ENCODE measurements around the gene ZGRF1.

Gene ZGRF1

GRCh38 chr4:112518675-112519074, 118.0 kb downstream of the ZGRF1 start:
- H3K56ac ChIP-seq (ENCODE audit: low read length) = no peak overlapping the region
- peaks cover 5% of the 10 kb centered on the region for H3K4me1 ChIP-seq (ENCODE audit: control insufficient read depth, low read depth, low read length)
- no peaks in the 10 kb centered on the region for H3K79me1 ChIP-seq (ENCODE audit: low read length)
- no peaks in the 10 kb centered on the region for H3K36me3 ChIP-seq (ENCODE audit: control insufficient read depth, insufficient read depth, low read length)
- H3K23ac ChIP-seq (ENCODE audit: low read length) = no peak overlapping the region
- no peak overlapping the region for H3K4me2 ChIP-seq (ENCODE audit: low read length)
- no peak overlapping the region for H2BK5ac ChIP-seq (ENCODE audit: low read length)
- H3K18ac ChIP-seq (ENCODE audit: low read length) = no peak overlapping the region
- no peak overlapping the region for H2BK120ac ChIP-seq (ENCODE audit: low read depth, low read length)
- no peak overlapping the region for H4K8ac ChIP-seq (ENCODE audit: low read depth, low read length)
- H2BK15ac ChIP-seq (replicated peaks; ENCODE audit: low read depth) = no peak overlapping the region
- H3K4me3 ChIP-seq (ENCODE audit: low read length) = no peak overlapping the region
- no peak for DNase-seq
- no peaks in the 10 kb centered on the region for H3K79me2 ChIP-seq (ENCODE audit: control insufficient read depth, insufficient read depth, low read length)
- H3K27me3 ChIP-seq (ENCODE audit: insufficient read depth, low read length, poor library complexity) = peaks cover 79% of the 10 kb centered on the region
- H3K27ac ChIP-seq (ENCODE audit: low read depth, low read length) = no peak overlapping the region
- H2AK5ac ChIP-seq (ENCODE audit: low read length) = no peak overlapping the region
- H4K5ac ChIP-seq (ENCODE audit: low read length) = no peak overlapping the region
- H3K9ac ChIP-seq (ENCODE audit: low read length) = no peak overlapping the region
- no peak overlapping the region for H3K4ac ChIP-seq (ENCODE audit: low read depth, low read length)

GRCh38 chr4:112517911-112518310, 118.8 kb downstream of the ZGRF1 start:
- Histone ChIP-seq H2BK15ac (replicated peaks; ENCODE audit: low read depth) (no peak overlapping the region), H3K27ac (ENCODE audit: low read depth, low read length) (no peak overlapping the region), H3K79me2 (ENCODE audit: control insufficient read depth, insufficient read depth, low read length) (no peaks in the 10 kb centered on the region), H2AK5ac (ENCODE audit: low read length) (no peak overlapping the region), H3K79me1 (ENCODE audit: low read length) (no peaks in the 10 kb centered on the region), H3K23ac (ENCODE audit: low read length) (no peak overlapping the region), H2BK5ac (ENCODE audit: low read length) (no peak overlapping the region), H2BK120ac (ENCODE audit: low read depth, low read length) (no peak overlapping the region), H3K4me2 (ENCODE audit: low read length) (no peak overlapping the region), H3K9ac (ENCODE audit: low read length) (no peak overlapping the region), H3K27me3 (ENCODE audit: insufficient read depth, low read length, poor library complexity) (peaks cover 78% of the 10 kb centered on the region), H4K8ac (ENCODE audit: low read depth, low read length) (no peak overlapping the region), H3K4ac (ENCODE audit: low read depth, low read length) (no peak overlapping the region), H3K18ac (ENCODE audit: low read length) (no peak overlapping the region), H4K5ac (ENCODE audit: low read length) (no peak overlapping the region), H3K56ac (ENCODE audit: low read length) (no peak overlapping the region), H3K4me3 (ENCODE audit: low read length) (no peak overlapping the region), H3K4me1 (ENCODE audit: control insufficient read depth, low read depth, low read length) (peaks cover 5% of the 10 kb centered on the region), H3K36me3 (ENCODE audit: control insufficient read depth, insufficient read depth, low read length) (no peaks in the 10 kb centered on the region)
- WGBS (ENCODE audit: extremely low coverage, insufficient coverage, low lambda C conversion rate) = no CpG with 5 or more reads among the region's 3 CpGs
- DNase-seq = no peak

- no peak overlapping the region for H2AK5ac ChIP-seq (ENCODE audit: low read length)
- no peak overlapping the region for H2BK15ac ChIP-seq (replicated peaks; ENCODE audit: low read depth)
- no peak overlapping the region for H3K18ac ChIP-seq (ENCODE audit: low read length)
- H3K4me2 ChIP-seq (ENCODE audit: low read length) = peak overlapping the region; percentile 18
- no peak overlapping the region for H2BK120ac ChIP-seq (ENCODE audit: low read depth, low read length)
- no CpG with 5 or more reads among the region's 20 CpGs for WGBS (ENCODE audit: extremely low coverage, insufficient coverage, low lambda C conversion rate)
- no peak overlapping the region for H3K27ac ChIP-seq (ENCODE audit: low read depth, low read length)
- no peak overlapping the region for H3K4me3 ChIP-seq (ENCODE audit: low read length)
- H3K56ac ChIP-seq (ENCODE audit: low read length) = no peak overlapping the region
- H3K27me3 ChIP-seq (ENCODE audit: insufficient read depth, low read length, poor library complexity) = peaks cover 79% of the 10 kb centered on the region
- H2BK5ac ChIP-seq (ENCODE audit: low read length) = no peak overlapping the region
- no peak overlapping the region for H3K4ac ChIP-seq (ENCODE audit: low read depth, low read length)
- H3K23ac ChIP-seq (ENCODE audit: low read length) = peak overlapping the region; percentile 60
- DNase-seq = peak; percentile 49
- H4K5ac ChIP-seq (ENCODE audit: low read length) = no peak overlapping the region
- H3K9ac ChIP-seq (ENCODE audit: low read length) = no peak overlapping the region
- no peaks in the 10 kb centered on the region for H3K36me3 ChIP-seq (ENCODE audit: control insufficient read depth, insufficient read depth, low read length)
- H3K4me1 ChIP-seq (ENCODE audit: control insufficient read depth, low read depth, low read length) = peaks cover 5% of the 10 kb centered on the region
- no peaks in the 10 kb centered on the region for H3K79me2 ChIP-seq (ENCODE audit: control insufficient read depth, insufficient read depth, low read length)
- H3K79me1 ChIP-seq (ENCODE audit: low read length) = no peaks in the 10 kb centered on the region
- no peak overlapping the region for H4K8ac ChIP-seq (ENCODE audit: low read depth, low read length)
Measured at GRCh38 chr4:112517067-112517634, 119.6 kb downstream of the ZGRF1 start.

GRCh38 chr4:112516471-112517066, 120.1 kb downstream of the ZGRF1 start:
- Histone ChIP-seq H2BK15ac (replicated peaks; ENCODE audit: low read depth) (no peak overlapping the region), H3K4me1 (ENCODE audit: control insufficient read depth, low read depth, low read length) (peaks cover 5% of the 10 kb centered on the region), H3K23ac (ENCODE audit: low read length) (no peak overlapping the region), H2BK120ac (ENCODE audit: low read depth, low read length) (no peak overlapping the region), H2AK5ac (ENCODE audit: low read length) (no peak overlapping the region), H3K9ac (ENCODE audit: low read length) (no peak overlapping the region), H3K79me2 (ENCODE audit: control insufficient read depth, insufficient read depth, low read length) (no peaks in the 10 kb centered on the region), H2BK5ac (ENCODE audit: low read length) (no peak overlapping the region), H4K8ac (ENCODE audit: low read depth, low read length) (no peak overlapping the region), H3K27ac (ENCODE audit: low read depth, low read length) (no peak overlapping the region), H4K5ac (ENCODE audit: low read length) (no peak overlapping the region), H3K36me3 (ENCODE audit: control insufficient read depth, insufficient read depth, low read length) (no peaks in the 10 kb centered on the region), H3K56ac (ENCODE audit: low read length) (no peak overlapping the region), H3K4me3 (ENCODE audit: low read length) (no peak overlapping the region), H3K4me2 (ENCODE audit: low read length) (peak overlapping the region; percentile 10), H3K18ac (ENCODE audit: low read length) (no peak overlapping the region), H3K4ac (ENCODE audit: low read depth, low read length) (no peak overlapping the region), H3K79me1 (ENCODE audit: low read length) (no peaks in the 10 kb centered on the region), H3K27me3 (ENCODE audit: insufficient read depth, low read length, poor library complexity) (peaks cover 80% of the 10 kb centered on the region)
- DNase-seq = peak; percentile 79
- WGBS (ENCODE audit: extremely low coverage, insufficient coverage, low lambda C conversion rate) = no CpG with 5 or more reads among the region's 55 CpGs

- no CpG with 5 or more reads among the region's 15 CpGs for WGBS (ENCODE audit: extremely low coverage, insufficient coverage, low lambda C conversion rate)
- Histone ChIP-seq H4K8ac (ENCODE audit: low read depth, low read length) (no peak within 1 kb of the TSS), H3K23ac (ENCODE audit: low read length) (no peak within 1 kb of the TSS), H3K79me2 (ENCODE audit: control insufficient read depth, insufficient read depth, low read length) (no peaks in the 10 kb centered on the region), H3K4me1 (ENCODE audit: control insufficient read depth, low read depth, low read length) (peaks cover 5% of the 10 kb centered on the region), H2BK5ac (ENCODE audit: low read length) (no peak within 1 kb of the TSS), H3K79me1 (ENCODE audit: low read length) (no peaks in the 10 kb centered on the region), H3K4me2 (ENCODE audit: low read length) (peak within 1 kb of the TSS; percentile 37), H3K36me3 (ENCODE audit: control insufficient read depth, insufficient read depth, low read length) (no peaks in the 10 kb centered on the region), H3K4ac (ENCODE audit: low read depth, low read length) (no peak within 1 kb of the TSS), H3K4me3 (ENCODE audit: low read length) (peak within 1 kb of the TSS; percentile 17), H2AK5ac (ENCODE audit: low read length) (no peak within 1 kb of the TSS), H4K5ac (ENCODE audit: low read length) (no peak within 1 kb of the TSS), H3K27me3 (ENCODE audit: insufficient read depth, low read length, poor library complexity) (peaks cover 80% of the 10 kb centered on the region), H3K27ac (ENCODE audit: low read depth, low read length) (no peak within 1 kb of the TSS), H3K18ac (ENCODE audit: low read length) (no peak within 1 kb of the TSS), H3K56ac (ENCODE audit: low read length) (peak within 1 kb of the TSS; percentile 63), H2BK120ac (ENCODE audit: low read depth, low read length) (no peak within 1 kb of the TSS), H3K9ac (ENCODE audit: low read length) (no peak within 1 kb of the TSS), H2BK15ac (replicated peaks; ENCODE audit: low read depth) (no peak within 1 kb of the TSS)
- peak; percentile 47 for DNase-seq
Measured at GRCh38 chr4:112516066-112516470, 120.6 kb downstream of the ZGRF1 start, which contains the start of gene NEUROG2. Gene NEUROG2 (minus strand): TSS chr4:112516180. CDS start chr4:112515475, 705 bp downstream.

All from mesendoderm (in vitro differentiated cells).